Measurements from ENCODE around the gene RANBP3L. TPM values are rescaled to one million over a fixed set of nuclear protein-coding genes. Genes with fewer than 3 reads are reported as not detected.

RANBP3L gene
- total and polyA plus RNA-seq, 9 of the 15 experiments (the other 6 are each of a cell fraction or from before 2014, with no cell fraction given): 0.01 to 0.06 TPM; not detected in 7

GRCh38 chr5:36246036-36246800 lies 55.5 kb downstream of the RANBP3L start (continued):
- TF ChIP-seq FIP1L1 (IDR thresholded peaks at IDR 0.05; ENCODE audit: low read depth, low read length, poor library complexity, severe bottlenecking): no peak
- TF ChIP-seq PHTF2 (CRISPR knock-in tag; IDR thresholded peaks at IDR 0.05): no peak
- no peak for TF ChIP-seq L3MBTL2 (IDR thresholded peaks at IDR 0.05)
- no peak for TF ChIP-seq NR3C1 (CRISPR knock-in tag; IDR thresholded peaks at IDR 0.05)

GRCh38 chr5:36244076-36244475 lies 57.6 kb downstream of the RANBP3L start:
- FAIRE-seq (no peak), DNase-seq (ENCODE audit: extremely low read depth in 1 of 4, low spot score in 3 of 4) (no peak), ATAC-seq (no peak)
- no peak overlapping the region for H3K4me3 ChIP-seq
- peaks cover 28% of the 10 kb centered on the region for H3K79me2 ChIP-seq (ENCODE audit: control insufficient read depth, insufficient read depth, low read length)
- POLR2A ChIA-PET: interaction anchor here (1.1 to 9.0 kb wide), 3 partner anchors 9 to 14 kb away, joined by 3 to 71 read pairs (median 7); no protein-coding TSS in a partner anchor
- H3K9ac ChIP-seq (ENCODE audit: insufficient read depth in 1 of 2, low read depth in 2 of 2, low read length in 2 of 2): no peak overlapping the region
- no peak overlapping the region for H2AFZ ChIP-seq (ENCODE audit: low read depth, low read length)
- intact Hi-C loops (cut with micrococcal nuclease) (loop anchor here (10.0 kb wide), 1 partner anchor 451 kb away; no protein-coding TSS in a partner anchor), in situ Hi-C loops (cut with MboI) (no loop called here)
- WGBS (ENCODE audit: insufficient coverage, low coverage, missing lambda C conversion rate): 73% methylated on average over 3 of the region's 3 CpGs
- CTCF ChIA-PET (ENCODE audit: low intra/inter-chr PET ratio): no interaction called here
- BruUV-seq (replicated peaks): no TSS peak
- no peak overlapping the region for H3K27ac ChIP-seq (ENCODE audit: extremely low read depth, low read depth, low read length)
- no peaks in the 10 kb centered on the region for H4K20me1 ChIP-seq (replicated peaks; ENCODE audit: control insufficient read depth, insufficient read depth, low read length)
- H3K9me1 ChIP-seq (ENCODE audit: control insufficient read depth, insufficient read depth, low read length): no peaks in the 10 kb centered on the region
- H3K4me1 ChIP-seq (replicated peaks in 1 of 2; ENCODE audit: control insufficient read depth in 2 of 2, insufficient read depth in 2 of 2, low read length in 2 of 2): peaks cover 17 to 20% of the 10 kb centered on the region in 2 experiments; a peak in 4 of 5 replicates
- H3K9me3 ChIP-seq (replicated peaks; ENCODE audit: control insufficient read depth, insufficient read depth, low read depth, low read length): peaks cover 6% of the 10 kb centered on the region; the same call in 1 of the 2 replicates
- no peaks in the 10 kb centered on the region for H3K36me3 ChIP-seq (ENCODE audit: control insufficient read depth, insufficient read depth, low read length)
- no peaks in the 10 kb centered on the region for H3K27me3 ChIP-seq (ENCODE audit: control insufficient read depth in 2 of 2, insufficient read depth in 2 of 2, low read length in 2 of 2)
- TF ChIP-seq TAF7 (tag; IDR thresholded peaks at IDR 0.05): no peak
- TF ChIP-seq CHD7 (IDR thresholded peaks at IDR 0.05; ENCODE audit: low read depth, low read length): no peak
- TF ChIP-seq POLR2G (IDR thresholded peaks at IDR 0.05; ENCODE audit: low read depth, low read length): no peak
- no peak for TF ChIP-seq SAFB2 (IDR thresholded peaks at IDR 0.05; ENCODE audit: borderline replicate concordance, low read depth, low read length, severe bottlenecking)
- H3K4me2 ChIP-seq (ENCODE audit: insufficient read depth, low read length): no peak overlapping the region

Data from K562 (cell line).